Activated CD8-positive, alpha-beta memory T cell treated with anti-CD3 and anti-CD28 coated beads, Interleukin-2, amount 10 ng/mL, durations not matched to agents 7 days and 5 days (primary cell): ENCODE measurements around the gene NPTX2. TPM values are rescaled to one million over a fixed set of nuclear protein-coding genes. Genes with fewer than 3 reads are reported as not detected.

Experiments used
- ATAC-seq: fragments of 150-1000 bp; cut with Tn5 transposase; one replicate; pipeline ENCODE4 v1.10.0; 2021; ENCODE audit warnings: moderate library complexity
- CTCF ChIA-PET: fragments of 350-600 bp; sonication (Branson Sonifier 250); formaldehyde crosslinking; loops from one replicate; lab custom pipeline; 2021; ENCODE audit warnings: antibody characterized with exemption; lab: Charles Lee
- DNase-seq: peaks from one replicate; pipeline ENCODE4 v3.0.0-alpha.2; 2020
- H3K27ac Mint-ChIP-seq: one replicate; pipeline ENCODE4 v1.8.0; 2021; ENCODE audit warnings: mild to moderate bottlenecking, mixed read lengths
- H3K27me3 Mint-ChIP-seq: one replicate; pipeline ENCODE4 v1.8.0; 2021; ENCODE audit warnings: mixed read lengths
- H3K36me3 Mint-ChIP-seq: one replicate; pipeline ENCODE4 v1.8.0; 2021; ENCODE audit warnings: mild to moderate bottlenecking, mixed read lengths
- H3K4me1 Mint-ChIP-seq: one replicate; pipeline ENCODE4 v1.8.0; 2021; ENCODE audit warnings: mixed read lengths
- H3K4me3 Mint-ChIP-seq: one replicate; pipeline ENCODE4 v1.8.0; 2021; ENCODE audit warnings: mild to moderate bottlenecking, moderate library complexity, mixed read lengths
- H3K9me3 Mint-ChIP-seq: one replicate; pipeline ENCODE4 v1.8.0; 2022; ENCODE audit warnings: low read depth, mixed read lengths
- total RNA-seq, 2 experiments: library from RNA; stranded (reverse); gene quantifications; one replicate each; pipeline ENCODE4 v1.2.3, GENCODE V29; 2021

Gene NPTX2
- total RNA-seq, 2 experiments from 2014 or later = not detected

DNA sequence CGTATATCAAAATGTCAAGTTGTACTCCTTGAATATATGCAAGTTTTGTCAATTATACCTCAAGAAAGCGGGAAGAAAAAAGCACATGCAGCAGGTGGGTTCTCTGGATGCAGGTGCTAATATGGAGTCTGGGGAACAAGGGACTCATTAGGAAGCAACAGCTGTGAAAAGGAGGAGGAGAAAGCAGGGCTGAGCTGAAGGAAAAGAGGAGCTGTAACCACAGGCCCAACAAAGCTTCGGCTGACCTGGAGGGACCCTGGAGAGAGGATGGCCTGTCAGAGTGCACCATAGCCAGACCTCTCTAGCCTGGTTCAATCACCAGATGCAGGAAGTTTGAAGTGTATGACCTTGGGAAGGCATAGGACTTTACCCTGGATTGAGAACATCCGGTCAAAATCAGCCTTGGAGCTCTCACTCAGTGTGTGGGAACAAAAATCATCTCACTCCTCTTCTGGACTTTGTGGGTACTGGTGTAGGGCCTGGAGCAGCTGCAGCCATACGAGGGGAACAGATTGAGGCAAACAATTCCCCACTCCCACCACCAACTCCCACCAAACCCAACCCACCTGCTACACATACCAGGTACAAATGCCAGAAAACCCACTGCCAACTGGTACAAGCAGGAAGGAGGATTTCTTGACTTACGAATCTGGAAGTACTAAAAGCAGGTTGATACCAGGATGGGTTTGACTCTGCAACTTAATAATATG, 36.7 kb downstream of the NPTX2 start:
- CTCF ChIA-PET = no interaction called here
- no peak overlapping the region for H3K27ac Mint-ChIP-seq
- H3K9me3 Mint-ChIP-seq = no peaks in the 10 kb centered on the region
- no peak overlapping the region for H3K4me3 Mint-ChIP-seq
- no peaks in the 10 kb centered on the region for H3K4me1 Mint-ChIP-seq
- DNase-seq (no peak), ATAC-seq (no peak)
- H3K27me3 Mint-ChIP-seq = no peaks in the 10 kb centered on the region
- H3K36me3 Mint-ChIP-seq = no peaks in the 10 kb centered on the region

GRCh38 chr7:98654524-98655272, 37.6 kb downstream of the NPTX2 start:
- Mint-ChIP-seq H3K4me3 (no peak overlapping the region), H3K4me1 (no peaks in the 10 kb centered on the region), H3K27ac (no peak overlapping the region), H3K9me3 (no peaks in the 10 kb centered on the region), H3K27me3 (no peaks in the 10 kb centered on the region), H3K36me3 (no peaks in the 10 kb centered on the region)
- CTCF ChIA-PET = no interaction called here
- no peak for DNase-seq
- ATAC-seq = no peak

DNA sequence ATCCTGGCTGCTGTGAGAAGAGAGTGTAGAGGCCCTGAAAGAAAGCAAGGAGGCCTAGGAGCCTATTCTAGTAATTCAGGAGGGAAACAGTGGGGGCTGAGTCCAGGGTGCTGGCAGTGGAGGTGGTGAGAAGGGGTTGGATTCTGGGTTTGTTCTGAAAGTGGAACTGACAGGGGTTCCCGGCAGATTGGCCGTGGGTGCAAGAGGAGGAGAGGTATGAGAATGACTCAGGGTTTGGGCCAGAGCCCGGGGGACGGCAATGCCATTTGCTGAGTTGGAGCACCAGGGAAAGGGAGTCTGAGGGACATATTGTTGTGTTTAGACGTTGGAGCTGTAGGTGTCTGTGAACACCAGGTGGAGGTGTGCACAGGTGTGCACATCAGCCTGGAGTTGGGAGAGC, 38.5 kb downstream of the NPTX2 start:
- Mint-ChIP-seq H3K4me3 (no peak overlapping the region), H3K36me3 (no peaks in the 10 kb centered on the region), H3K4me1 (no peaks in the 10 kb centered on the region), H3K27ac (no peak overlapping the region), H3K27me3 (no peaks in the 10 kb centered on the region), H3K9me3 (no peaks in the 10 kb centered on the region)
- ATAC-seq (no peak), DNase-seq (no peak)
- CTCF ChIA-PET = no interaction called here

DNA sequence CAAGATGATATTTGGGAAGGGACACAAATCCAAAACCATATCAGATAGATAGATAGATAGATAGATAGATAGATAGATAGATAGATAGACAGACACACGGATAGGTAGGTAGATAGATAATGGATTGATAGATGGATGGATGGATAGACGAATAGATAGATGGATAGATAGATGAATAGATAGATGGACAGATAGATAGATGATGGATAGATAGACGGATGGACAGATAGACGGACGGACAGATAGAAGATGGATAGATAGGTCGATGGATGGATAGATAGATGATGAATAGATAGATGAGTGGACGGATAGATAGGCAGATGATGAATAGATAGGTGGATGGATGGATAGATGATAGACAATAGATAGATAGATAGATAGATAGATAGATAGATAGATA, 39.8 kb downstream of the NPTX2 start:
- H3K9me3 Mint-ChIP-seq = no peaks in the 10 kb centered on the region

DNA sequence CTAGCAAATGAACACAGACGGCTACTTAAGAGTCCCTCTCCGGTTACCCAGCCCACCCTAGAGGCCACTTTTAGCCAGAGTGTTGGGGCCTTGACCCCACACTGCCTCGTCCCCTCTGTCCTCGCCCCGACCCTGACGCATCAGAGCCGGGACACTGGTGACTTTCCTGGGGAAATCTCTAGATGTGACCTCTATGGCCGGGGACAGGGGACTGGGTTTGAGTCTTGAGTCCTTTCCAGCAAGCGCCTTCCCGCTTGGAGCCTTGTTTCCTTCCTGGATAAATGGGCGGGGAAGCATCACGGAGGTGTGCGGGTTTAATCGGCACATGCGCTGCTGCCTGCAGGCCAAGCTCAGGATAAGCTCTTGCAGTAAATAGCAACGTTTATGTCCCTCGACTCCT, 40.7 kb downstream of the NPTX2 start:
- H3K27me3 Mint-ChIP-seq = no peaks in the 10 kb centered on the region
- ATAC-seq = no peak
- no peaks in the 10 kb centered on the region for H3K9me3 Mint-ChIP-seq
- DNase-seq = no peak
- no peak overlapping the region for H3K27ac Mint-ChIP-seq
- CTCF ChIA-PET = no interaction called here
- no peaks in the 10 kb centered on the region for H3K36me3 Mint-ChIP-seq
- no peak overlapping the region for H3K4me3 Mint-ChIP-seq
- no peaks in the 10 kb centered on the region for H3K4me1 Mint-ChIP-seq

More for the DNA sequence above, 39.8 kb downstream of the NPTX2 start:
- Mint-ChIP-seq H3K27me3 (no peaks in the 10 kb centered on the region), H3K27ac (no peak overlapping the region), H3K36me3 (no peaks in the 10 kb centered on the region), H3K4me3 (no peak overlapping the region), H3K4me1 (no peaks in the 10 kb centered on the region)
- CTCF ChIA-PET = no interaction called here
- DNase-seq = no peak
- no peak for ATAC-seq

- H3K27me3 Mint-ChIP-seq = no peaks in the 10 kb centered on the region
- no peak overlapping the region for H3K27ac Mint-ChIP-seq
- no peaks in the 10 kb centered on the region for H3K4me1 Mint-ChIP-seq
- H3K36me3 Mint-ChIP-seq = no peaks in the 10 kb centered on the region
- no peaks in the 10 kb centered on the region for H3K9me3 Mint-ChIP-seq
- no peak overlapping the region for H3K4me3 Mint-ChIP-seq
- no peak for DNase-seq
- CTCF ChIA-PET = no interaction called here
- ATAC-seq = no peak
These were observed 42.7 kb downstream of the NPTX2 start for GRCh38 chr7:98659756-98660155.

GRCh38 chr7:98661607-98662006, 44.5 kb downstream of the NPTX2 start:
- Mint-ChIP-seq H3K27ac (no peak overlapping the region), H3K36me3 (no peaks in the 10 kb centered on the region), H3K9me3 (no peaks in the 10 kb centered on the region), H3K4me1 (no peaks in the 10 kb centered on the region), H3K4me3 (no peak overlapping the region), H3K27me3 (no peaks in the 10 kb centered on the region)
- ATAC-seq (no peak), DNase-seq (no peak)
- CTCF ChIA-PET = no interaction called here

- no peaks in the 10 kb centered on the region for H3K27me3 Mint-ChIP-seq
- no peak overlapping the region for H3K4me3 Mint-ChIP-seq
- H3K9me3 Mint-ChIP-seq = no peaks in the 10 kb centered on the region
- DNase-seq = no peak
- no peak overlapping the region for H3K27ac Mint-ChIP-seq
- ATAC-seq = no peak
- H3K36me3 Mint-ChIP-seq = no peaks in the 10 kb centered on the region
- H3K4me1 Mint-ChIP-seq = no peaks in the 10 kb centered on the region
- CTCF ChIA-PET = no interaction called here
These were observed 45.2 kb downstream of the NPTX2 start for GRCh38 chr7:98662289-98662688.

GRCh38 chr7:98664882-98665281, 47.8 kb downstream of the NPTX2 start:
- H3K4me3 Mint-ChIP-seq = no peak overlapping the region
- H3K4me1 Mint-ChIP-seq = no peaks in the 10 kb centered on the region
- CTCF ChIA-PET = no interaction called here
- ATAC-seq (no peak), DNase-seq (no peak)
- no peak overlapping the region for H3K27ac Mint-ChIP-seq
- no peaks in the 10 kb centered on the region for H3K36me3 Mint-ChIP-seq
- no peaks in the 10 kb centered on the region for H3K9me3 Mint-ChIP-seq
- H3K27me3 Mint-ChIP-seq = no peaks in the 10 kb centered on the region

DNA sequence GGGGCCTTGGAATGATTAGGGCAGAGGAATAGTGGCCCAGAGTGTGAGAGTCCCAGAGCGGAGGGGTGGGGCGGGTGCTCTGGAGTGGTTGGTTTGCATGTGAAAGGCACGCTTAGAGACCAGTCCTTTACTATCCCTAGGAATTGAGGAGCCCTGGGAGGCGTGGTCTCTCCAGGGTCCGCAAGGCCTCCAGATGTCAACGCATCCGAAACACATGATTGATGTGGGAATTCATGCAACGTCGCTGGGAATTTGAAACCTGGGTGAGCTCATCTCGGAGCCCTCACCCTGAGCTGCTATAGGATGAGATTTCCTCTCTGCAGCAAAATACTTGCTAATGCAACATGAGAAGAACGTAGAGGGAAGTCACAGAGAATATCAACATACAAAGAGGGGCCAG, 51.2 kb downstream of the NPTX2 start:
- H3K9me3 Mint-ChIP-seq = peaks cover 2% of the 10 kb centered on the region
- ATAC-seq = no peak
- no peak overlapping the region for H3K4me3 Mint-ChIP-seq
- no peak overlapping the region for H3K27ac Mint-ChIP-seq
- no peaks in the 10 kb centered on the region for H3K36me3 Mint-ChIP-seq
- no peaks in the 10 kb centered on the region for H3K27me3 Mint-ChIP-seq
- H3K4me1 Mint-ChIP-seq = no peaks in the 10 kb centered on the region
- DNase-seq = no peak
- CTCF ChIA-PET = no interaction called here

GRCh38 chr7:98669329-98670000, 52.4 kb downstream of the NPTX2 start:
- CTCF ChIA-PET = no interaction called here
- Mint-ChIP-seq H3K9me3 (peaks cover 2% of the 10 kb centered on the region), H3K27ac (no peak overlapping the region), H3K36me3 (no peaks in the 10 kb centered on the region), H3K4me1 (no peaks in the 10 kb centered on the region), H3K27me3 (no peaks in the 10 kb centered on the region), H3K4me3 (no peak overlapping the region)
- ATAC-seq = no peak
- DNase-seq = no peak

DNA sequence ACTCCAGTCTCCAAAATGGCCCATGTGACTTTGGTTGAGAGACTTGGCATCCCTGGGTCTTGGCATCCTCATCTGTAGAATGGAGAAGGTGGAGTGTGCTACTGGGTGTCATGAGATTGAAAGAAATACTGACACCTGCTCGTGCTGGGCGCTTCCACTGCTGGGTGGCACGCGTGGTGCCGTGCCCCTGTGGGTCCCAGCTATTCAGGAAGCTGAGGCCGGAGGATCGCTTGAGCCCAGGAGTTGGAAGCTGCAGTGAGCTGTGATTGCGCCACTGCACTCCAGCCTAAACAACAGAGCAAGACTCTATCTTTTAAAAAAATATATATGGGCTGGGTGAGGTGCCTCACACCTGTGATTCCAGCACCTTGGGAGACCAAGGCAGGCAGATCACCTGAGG, 53.1 kb downstream of the NPTX2 start:
- CTCF ChIA-PET = no interaction called here
- H3K36me3 Mint-ChIP-seq = no peaks in the 10 kb centered on the region
- no peak overlapping the region for H3K4me3 Mint-ChIP-seq

GRCh38 chr7:98671733-98672331, 54.7 kb downstream of the NPTX2 start:
- ATAC-seq = no peak
- CTCF ChIA-PET = no interaction called here
- H3K36me3 Mint-ChIP-seq = no peaks in the 10 kb centered on the region
- no peak for DNase-seq
- H3K9me3 Mint-ChIP-seq = peaks cover 2% of the 10 kb centered on the region
- no peak overlapping the region for H3K4me3 Mint-ChIP-seq
- H3K27ac Mint-ChIP-seq = no peak overlapping the region
- no peaks in the 10 kb centered on the region for H3K4me1 Mint-ChIP-seq
- no peaks in the 10 kb centered on the region for H3K27me3 Mint-ChIP-seq

More for the DNA sequence above, 53.1 kb downstream of the NPTX2 start:
- DNase-seq (no peak), ATAC-seq (no peak)
- no peaks in the 10 kb centered on the region for H3K27me3 Mint-ChIP-seq
- peaks cover 2% of the 10 kb centered on the region for H3K9me3 Mint-ChIP-seq
- H3K27ac Mint-ChIP-seq = no peak overlapping the region
- no peaks in the 10 kb centered on the region for H3K4me1 Mint-ChIP-seq
